Measurements from ENCODE around the gene DENND1A. TPM values are rescaled to one million over a fixed set of nuclear protein-coding genes. Genes with fewer than 3 reads are reported as not detected.

DENND1A gene
- total RNA-seq, 1 experiment from 2014 or later = 42.5 TPM

- TF ChIP-seq, protein P1, sequence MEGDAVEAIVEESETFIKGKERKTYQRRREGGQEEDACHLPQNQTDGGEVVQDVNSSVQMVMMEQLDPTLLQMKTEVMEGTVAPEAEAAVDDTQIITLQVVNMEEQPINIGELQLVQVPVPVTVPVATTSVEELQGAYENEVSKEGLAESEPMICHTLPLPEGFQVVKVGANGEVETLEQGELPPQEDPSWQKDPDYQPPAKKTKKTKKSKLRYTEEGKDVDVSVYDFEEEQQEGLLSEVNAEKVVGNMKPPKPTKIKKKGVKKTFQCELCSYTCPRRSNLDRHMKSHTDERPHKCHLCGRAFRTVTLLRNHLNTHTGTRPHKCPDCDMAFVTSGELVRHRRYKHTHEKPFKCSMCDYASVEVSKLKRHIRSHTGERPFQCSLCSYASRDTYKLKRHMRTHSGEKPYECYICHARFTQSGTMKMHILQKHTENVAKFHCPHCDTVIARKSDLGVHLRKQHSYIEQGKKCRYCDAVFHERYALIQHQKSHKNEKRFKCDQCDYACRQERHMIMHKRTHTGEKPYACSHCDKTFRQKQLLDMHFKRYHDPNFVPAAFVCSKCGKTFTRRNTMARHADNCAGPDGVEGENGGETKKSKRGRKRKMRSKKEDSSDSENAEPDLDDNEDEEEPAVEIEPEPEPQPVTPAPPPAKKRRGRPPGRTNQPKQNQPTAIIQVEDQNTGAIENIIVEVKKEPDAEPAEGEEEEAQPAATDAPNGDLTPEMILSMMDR (IDR thresholded peaks at IDR 0.05; ENCODE audit: unreplicated experiment) = no peak
- intact Hi-C loops (cut with micrococcal nuclease) = no loop called here
- BruUV-seq (replicated peaks) = no TSS peak
- ChIA-PET CTCF (no interaction called here), POLR2A (no interaction called here)
- no peak overlapping the region for H3K27ac Mint-ChIP-seq (ENCODE audit: low read depth, unreplicated experiment)
- H3K27me3 Mint-ChIP-seq (ENCODE audit: insufficient read depth, unreplicated experiment) = no peaks in the 10 kb centered on the region
- no peaks in the 10 kb centered on the region for H3K36me3 Mint-ChIP-seq (ENCODE audit: insufficient read depth, unreplicated experiment)
- no peak for DNase-seq (ENCODE audit: unreplicated experiment)
- H3K9me3 Mint-ChIP-seq (ENCODE audit: unreplicated experiment) = peaks cover 9% of the 10 kb centered on the region
- peaks cover 25% of the 10 kb centered on the region for H3K4me1 Mint-ChIP-seq (ENCODE audit: insufficient read depth, unreplicated experiment)
- H3K4me3 Mint-ChIP-seq (ENCODE audit: unreplicated experiment) = no peak overlapping the region
Measured at GRCh38 chr9:123922911-123923310, 7.0 kb downstream of the DENND1A start.

GRCh38 chr9:123922431-123922830, 7.5 kb downstream of the DENND1A start:
- Mint-ChIP-seq H3K27me3 (ENCODE audit: insufficient read depth, unreplicated experiment) (no peaks in the 10 kb centered on the region), H3K36me3 (ENCODE audit: insufficient read depth, unreplicated experiment) (no peaks in the 10 kb centered on the region), H3K27ac (ENCODE audit: low read depth, unreplicated experiment) (no peak overlapping the region), H3K9me3 (ENCODE audit: unreplicated experiment) (peaks cover 9% of the 10 kb centered on the region), H3K4me1 (ENCODE audit: insufficient read depth, unreplicated experiment) (peaks cover 20% of the 10 kb centered on the region), H3K4me3 (ENCODE audit: unreplicated experiment) (no peak overlapping the region)
- ChIA-PET POLR2A (no interaction called here), CTCF (no interaction called here)
- intact Hi-C loops (cut with micrococcal nuclease) = no loop called here
- BruUV-seq (replicated peaks) = no TSS peak
- DNase-seq (ENCODE audit: unreplicated experiment) = no peak
- TF ChIP-seq, protein P1 (IDR thresholded peaks at IDR 0.05; ENCODE audit: unreplicated experiment) = no peak

GRCh38 chr9:123914517-123915196, 15.3 kb downstream of the DENND1A start:
- no peak for DNase-seq (ENCODE audit: unreplicated experiment)
- peaks cover 10% of the 10 kb centered on the region for H3K36me3 Mint-ChIP-seq (ENCODE audit: insufficient read depth, unreplicated experiment)
- H3K4me3 Mint-ChIP-seq (ENCODE audit: unreplicated experiment) = no peak overlapping the region
- ChIA-PET CTCF (no interaction called here), POLR2A (interaction anchor here (0.7 kb wide), 2 partner anchors 31 to 54 kb away, joined by 3 read pairs; no protein-coding TSS in a partner anchor)
- TF ChIP-seq, protein P1 (IDR thresholded peaks at IDR 0.05; ENCODE audit: unreplicated experiment) = no peak
- no peaks in the 10 kb centered on the region for H3K27me3 Mint-ChIP-seq (ENCODE audit: insufficient read depth, unreplicated experiment)
- H3K27ac Mint-ChIP-seq (ENCODE audit: low read depth, unreplicated experiment) = no peak overlapping the region
- intact Hi-C loops (cut with micrococcal nuclease) = no loop called here
- no peaks in the 10 kb centered on the region for H3K9me3 Mint-ChIP-seq (ENCODE audit: unreplicated experiment)
- BruUV-seq (replicated peaks) = no TSS peak
- H3K4me1 Mint-ChIP-seq (ENCODE audit: insufficient read depth, unreplicated experiment) = no peaks in the 10 kb centered on the region

DNA sequence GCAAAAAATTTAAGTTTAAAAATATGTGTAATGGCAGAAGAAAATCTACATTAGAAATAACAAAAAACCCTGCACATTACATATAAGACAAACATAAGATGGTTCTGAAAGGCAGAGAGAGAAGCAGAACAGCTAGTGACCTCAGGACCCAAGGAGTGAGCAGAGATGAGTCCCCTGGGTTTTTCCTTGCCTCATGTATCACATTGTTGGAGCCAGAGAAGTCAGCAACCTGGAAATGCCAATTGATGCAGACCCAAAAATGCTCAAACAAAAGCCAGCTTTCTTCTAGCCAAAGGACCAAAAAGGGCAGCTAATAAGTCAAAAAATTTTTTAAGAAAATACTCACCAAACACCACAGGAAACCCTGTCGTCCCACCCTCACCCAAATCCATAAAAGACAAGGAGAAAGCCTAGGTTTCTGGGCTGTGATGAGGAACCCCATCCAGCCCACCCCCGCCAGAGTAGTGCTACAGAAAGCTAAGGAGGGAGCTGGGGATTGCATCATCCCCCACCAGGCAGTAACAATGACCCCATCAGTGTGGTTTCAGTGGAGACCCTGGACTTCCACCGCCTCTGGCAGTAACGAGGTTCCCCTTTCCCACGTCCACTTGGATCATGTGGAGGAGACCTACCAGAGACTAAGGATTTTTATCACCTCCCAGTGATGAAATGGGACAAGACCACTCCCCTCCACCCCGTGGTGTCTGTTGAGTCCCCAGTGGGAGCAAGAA, 17.6 kb downstream of the DENND1A start:
- POLR2A ChIA-PET = no interaction called here
- H3K27ac Mint-ChIP-seq (ENCODE audit: low read depth, unreplicated experiment) = no peak overlapping the region
- CTCF ChIA-PET = no interaction called here
- H3K4me3 Mint-ChIP-seq (ENCODE audit: unreplicated experiment) = no peak overlapping the region
- TF ChIP-seq, protein P1 (IDR thresholded peaks at IDR 0.05; ENCODE audit: unreplicated experiment) = no peak
- intact Hi-C loops (cut with micrococcal nuclease) = no loop called here
- no peak for DNase-seq (ENCODE audit: unreplicated experiment)
- no peaks in the 10 kb centered on the region for H3K27me3 Mint-ChIP-seq (ENCODE audit: insufficient read depth, unreplicated experiment)
- H3K36me3 Mint-ChIP-seq (ENCODE audit: insufficient read depth, unreplicated experiment) = peaks cover 10% of the 10 kb centered on the region
- BruUV-seq (replicated peaks) = no TSS peak
- no peaks in the 10 kb centered on the region for H3K9me3 Mint-ChIP-seq (ENCODE audit: unreplicated experiment)
- no peaks in the 10 kb centered on the region for H3K4me1 Mint-ChIP-seq (ENCODE audit: insufficient read depth, unreplicated experiment)
